Endothelial cell of umbilical vein (primary cell): Measurements from ENCODE around the gene STARD9. TPM values are rescaled to one million over a fixed set of nuclear protein-coding genes. Genes with fewer than 3 reads are reported as not detected.

ENCODE experiments used
- BruUV-seq: library from RNA; stranded (reverse); fragments of 400-500 nt; replicated peaks from 2 replicates; lab custom pipeline; 2021; lab: Mats Ljungman, UMichigan
- CTCF ChIA-PET: fragments of 300-600, 350-600 bp; sonication (Branson Sonifier 250); formaldehyde crosslinking; loops from one replicate; lab custom pipeline; 2021; ENCODE audit warnings: antibody characterized with exemption, inconsistent platforms; lab: Charles Lee
- POLR2A ChIA-PET: fragments of 300-600, 350-600 bp; sonication (Branson Sonifier 250); formaldehyde crosslinking; loops from one replicate; lab custom pipeline; 2021; ENCODE audit warnings: antibody characterized with exemption, inconsistent platforms; lab: Charles Lee
- DNase-seq: peaks from one replicate; pipeline ENCODE4 v3.0.0-alpha.2; 2011; ENCODE audit warnings: low read depth, low spot score
- FAIRE-seq: peaks from 2 replicates; lab custom pipeline; 2011; peaks lifted over from hg19 to GRCh38; lab: Jason Lieb, UNC
- H2AFZ ChIP-seq: 2 replicates; pipeline ENCODE4 v1.6.0; 2012; ENCODE audit warnings: low read depth, low read length, control low read depth, inconsistent platforms
- H3K27ac ChIP-seq: 2 replicates; pipeline ENCODE4 v1.5.1; 2011; ENCODE audit warnings: low read depth, mild to moderate bottlenecking, control low read depth, low read length, moderate library complexity; ENCODE audit not compliant: insufficient read depth
- H3K27me3 ChIP-seq, 2 experiments: 2 replicates each; pipeline versions ENCODE4 v1.6.0 to v1.6.1; 2011; ENCODE audit warnings: low read length in 2 of 2, mixed read lengths in 1 of 2; ENCODE audit not compliant: control insufficient read depth in 2 of 2, insufficient read depth in 2 of 2
- H3K36me3 ChIP-seq, 2 experiments: 2 replicates in 1 of 2; 3 replicates in 1 of 2; pipeline ENCODE4 v1.5.1; 2011; ENCODE audit warnings: low read length in 2 of 2, mild to moderate bottlenecking in 1 of 2, moderate library complexity in 1 of 2; ENCODE audit not compliant: control insufficient read depth in 2 of 2, insufficient read depth in 2 of 2; ENCODE audit errors: extremely low read depth in 1 of 2
- H3K4me1 ChIP-seq: 3 replicates; pipeline ENCODE4 v1.5.1; 2011; ENCODE audit warnings: mild to moderate bottlenecking, low read length; ENCODE audit not compliant: control insufficient read depth, insufficient read depth; ENCODE audit errors: extremely low read depth
- H3K4me2 ChIP-seq: 2 replicates; pipeline ENCODE4 v1.6.1; 2011; ENCODE audit warnings: low read length, control low read depth, mixed read lengths; ENCODE audit not compliant: insufficient read depth
- H3K4me3 ChIP-seq, 3 experiments: fragments of 200-600 bp in 1 of 3; sonication (generic), shearing (Covaris generic) in 1 of 3; replicated peaks in 1 of 3; 2 replicates each; pipeline ENCODE4 v1.5.1; 2011 to 2016; ENCODE audit warnings: control low read depth in 3 of 3, low read length in 3 of 3, mild to moderate bottlenecking in 2 of 3, inconsistent platforms in 1 of 3, low read depth in 1 of 3, moderate library complexity in 1 of 3; ENCODE audit not compliant: insufficient read depth in 1 of 3
- H3K79me2 ChIP-seq: 2 replicates; pipeline ENCODE4 v1.6.0; 2012; ENCODE audit warnings: low read length, inconsistent platforms; ENCODE audit not compliant: control insufficient read depth, insufficient read depth
- H3K9ac ChIP-seq: replicated peaks from 2 replicates; pipeline ENCODE3; 2011; ENCODE audit warnings: low read length, control low read depth; ENCODE audit not compliant: insufficient read depth; ENCODE audit errors: extremely low read depth
- H3K9me1 ChIP-seq: replicated peaks from 3 replicates; pipeline ENCODE4 v1.6.0; 2011; ENCODE audit warnings: mild to moderate bottlenecking, low read length; ENCODE audit not compliant: control insufficient read depth, insufficient read depth; ENCODE audit errors: extremely low read depth
- H3K9me3 ChIP-seq: replicated peaks from 2 replicates; pipeline ENCODE4 v1.5.1; 2012; ENCODE audit warnings: low read length, inconsistent platforms; ENCODE audit not compliant: control insufficient read depth, insufficient read depth
- H4K20me1 ChIP-seq: replicated peaks from 2 replicates; pipeline ENCODE3; 2011; ENCODE audit warnings: mild to moderate bottlenecking, low read length; ENCODE audit not compliant: control insufficient read depth, insufficient read depth; ENCODE audit errors: extremely low read depth
- EZH2 ChIP-seq: IDR thresholded peaks from 2 replicates; pipeline ENCODE4 v1.6.1; 2012; ENCODE audit warnings: borderline replicate concordance, low read depth, mild to moderate bottlenecking, moderate library complexity, low read length, inconsistent platforms; ENCODE audit not compliant: severe bottlenecking
- FOS ChIP-seq: IDR thresholded peaks from 2 replicates; pipeline ENCODE4 v1.6.1; 2011; ENCODE audit warnings: mild to moderate bottlenecking, low read length, moderate library complexity, borderline replicate concordance; ENCODE audit not compliant: insufficient read depth
- GATA2 ChIP-seq: IDR thresholded peaks from 2 replicates; pipeline ENCODE4 v1.7.0; 2011; ENCODE audit warnings: low read depth, mild to moderate bottlenecking, moderate library complexity, mixed read lengths, low read length; ENCODE audit not compliant: insufficient read length, insufficient read depth
- JUN ChIP-seq: IDR thresholded peaks from 2 replicates; pipeline ENCODE4 v1.6.1; 2011; ENCODE audit warnings: borderline replicate concordance, low read depth; ENCODE audit not compliant: insufficient read length, insufficient read depth
- MYC ChIP-seq: IDR thresholded peaks from one replicate; pipeline ENCODE4 v1.6.1; 2011; ENCODE audit warnings: mild to moderate bottlenecking, low read depth, low read length
- POLR2A ChIP-seq: IDR thresholded peaks from 2 replicates; pipeline ENCODE4 v1.6.1; 2012; ENCODE audit warnings: low read depth, mild to moderate bottlenecking, control low read depth, low read length
- POLR2AphosphoS5 ChIP-seq: IDR thresholded peaks from 2 replicates; pipeline ENCODE4 v1.6.1; 2012; ENCODE audit warnings: low read depth, mild to moderate bottlenecking, control low read depth, low read length, moderate library complexity; ENCODE audit not compliant: insufficient read depth
- dilution Hi-C: fragments of 300-500 bp; cut with MboI; formaldehyde crosslinking; loops from one replicate; pipeline ENCODE4 v1.15.0; 2019; ENCODE audit warnings: low sequenced_read_pairs; ENCODE audit not compliant: extremely low pct_ligation_motif_present
- intact Hi-C: fragments of 100-400 bp; cut with micrococcal nuclease; formaldehyde crosslinking; loops from one replicate; pipeline ENCODE4 v1.10.0; 2022
- polyA plus RNA-seq, 4 experiments: library from polyadenylated mRNA; depleted of rRNA in 3 of 4; stranded (reverse) in 3 of 4; unstranded in 1 of 4; fragments of >200 nt; gene quantifications; 2 replicates each; pipeline versions ENCODE4 v1.2.1 to v1.2.3, GENCODE V29; 2011 to 2012; ENCODE audit warnings: missing spikeins in 1 of 4
- total RNA-seq: library from RNA; stranded (reverse); gene quantifications from 2 replicates; pipeline ENCODE4 v1.2.3, GENCODE V29; 2021
- TF ChIP-seq, protein P1 (sequence below): IDR thresholded peaks from 2 replicates; pipeline ENCODE4 v1.6.1; 2011; ENCODE audit not compliant: insufficient read depth, insufficient read length
- TF ChIP-seq, protein P2 (sequence below), 2 donors: IDR thresholded peaks; 1 replicate in 1 of 2; 2 replicates in 1 of 2; pipeline ENCODE4 v1.5.1; 2011; ENCODE audit warnings: low read length in 2 of 2, mild to moderate bottlenecking in 2 of 2, moderate library complexity in 2 of 2, control low read depth in 1 of 2, inconsistent platforms in 1 of 2, low read depth in 1 of 2; ENCODE audit not compliant: insufficient read depth in 1 of 2; ENCODE audit errors: extremely low read depth in 1 of 2

STARD9 gene
- total and polyA plus RNA-seq, 2 donors (not counting 3 experiments of a cell fraction or from before 2014, with no cell fraction given) = 4.6 to 17.5 TPM

GRCh38 chr15:42691770-42692169, 116.4 kb downstream of the STARD9 start:
- Histone ChIP-seq H3K27ac (no peak overlapping the region), H3K4me3 (no peak overlapping the region), H3K79me2 (no peaks in the 10 kb centered on the region), H3K9ac (no peak overlapping the region), H2AFZ (no peak overlapping the region), H3K4me1 (no peaks in the 10 kb centered on the region), H3K27me3 (no peaks in the 10 kb centered on the region), H3K4me2 (no peak overlapping the region), H3K9me1 (no peaks in the 10 kb centered on the region), H4K20me1 (no peaks in the 10 kb centered on the region), H3K36me3 (peaks cover 0 to 5% of the 10 kb centered on the region in 2 experiments), H3K9me3 (no peaks in the 10 kb centered on the region)
- no TSS peak for BruUV-seq
- POLR2A ChIA-PET = no interaction called here
- FAIRE-seq = no peak
- intact Hi-C loops = no loop called here
- dilution Hi-C loops = no loop called here
- no peak for DNase-seq
- TF ChIP-seq GATA2 (no peak), POLR2A (no peak), FOS (no peak), EZH2 (no peak), POLR2AphosphoS5 (no peak), MYC (no peak), JUN (no peak)
- TF ChIP-seq, protein P1, sequence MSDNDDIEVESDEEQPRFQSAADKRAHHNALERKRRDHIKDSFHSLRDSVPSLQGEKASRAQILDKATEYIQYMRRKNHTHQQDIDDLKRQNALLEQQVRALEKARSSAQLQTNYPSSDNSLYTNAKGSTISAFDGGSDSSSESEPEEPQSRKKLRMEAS = no peak
- TF ChIP-seq, protein P2, sequence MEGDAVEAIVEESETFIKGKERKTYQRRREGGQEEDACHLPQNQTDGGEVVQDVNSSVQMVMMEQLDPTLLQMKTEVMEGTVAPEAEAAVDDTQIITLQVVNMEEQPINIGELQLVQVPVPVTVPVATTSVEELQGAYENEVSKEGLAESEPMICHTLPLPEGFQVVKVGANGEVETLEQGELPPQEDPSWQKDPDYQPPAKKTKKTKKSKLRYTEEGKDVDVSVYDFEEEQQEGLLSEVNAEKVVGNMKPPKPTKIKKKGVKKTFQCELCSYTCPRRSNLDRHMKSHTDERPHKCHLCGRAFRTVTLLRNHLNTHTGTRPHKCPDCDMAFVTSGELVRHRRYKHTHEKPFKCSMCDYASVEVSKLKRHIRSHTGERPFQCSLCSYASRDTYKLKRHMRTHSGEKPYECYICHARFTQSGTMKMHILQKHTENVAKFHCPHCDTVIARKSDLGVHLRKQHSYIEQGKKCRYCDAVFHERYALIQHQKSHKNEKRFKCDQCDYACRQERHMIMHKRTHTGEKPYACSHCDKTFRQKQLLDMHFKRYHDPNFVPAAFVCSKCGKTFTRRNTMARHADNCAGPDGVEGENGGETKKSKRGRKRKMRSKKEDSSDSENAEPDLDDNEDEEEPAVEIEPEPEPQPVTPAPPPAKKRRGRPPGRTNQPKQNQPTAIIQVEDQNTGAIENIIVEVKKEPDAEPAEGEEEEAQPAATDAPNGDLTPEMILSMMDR (IDR thresholded peaks at IDR 0.05; ENCODE audit: extremely low read depth in 1 of 2, insufficient read depth in 1 of 2, low read depth in 1 of 2, low read length in 2 of 2) = no peak
- CTCF ChIA-PET = no interaction called here
